ENCODE results near the gene RFNG.
A peak's percentile ranks its signal among the peaks of the same experiment; 100 is the strongest.

Gene RFNG, protein sequence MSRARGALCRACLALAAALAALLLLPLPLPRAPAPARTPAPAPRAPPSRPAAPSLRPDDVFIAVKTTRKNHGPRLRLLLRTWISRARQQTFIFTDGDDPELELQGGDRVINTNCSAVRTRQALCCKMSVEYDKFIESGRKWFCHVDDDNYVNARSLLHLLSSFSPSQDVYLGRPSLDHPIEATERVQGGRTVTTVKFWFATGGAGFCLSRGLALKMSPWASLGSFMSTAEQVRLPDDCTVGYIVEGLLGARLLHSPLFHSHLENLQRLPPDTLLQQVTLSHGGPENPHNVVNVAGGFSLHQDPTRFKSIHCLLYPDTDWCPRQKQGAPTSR

DNA sequence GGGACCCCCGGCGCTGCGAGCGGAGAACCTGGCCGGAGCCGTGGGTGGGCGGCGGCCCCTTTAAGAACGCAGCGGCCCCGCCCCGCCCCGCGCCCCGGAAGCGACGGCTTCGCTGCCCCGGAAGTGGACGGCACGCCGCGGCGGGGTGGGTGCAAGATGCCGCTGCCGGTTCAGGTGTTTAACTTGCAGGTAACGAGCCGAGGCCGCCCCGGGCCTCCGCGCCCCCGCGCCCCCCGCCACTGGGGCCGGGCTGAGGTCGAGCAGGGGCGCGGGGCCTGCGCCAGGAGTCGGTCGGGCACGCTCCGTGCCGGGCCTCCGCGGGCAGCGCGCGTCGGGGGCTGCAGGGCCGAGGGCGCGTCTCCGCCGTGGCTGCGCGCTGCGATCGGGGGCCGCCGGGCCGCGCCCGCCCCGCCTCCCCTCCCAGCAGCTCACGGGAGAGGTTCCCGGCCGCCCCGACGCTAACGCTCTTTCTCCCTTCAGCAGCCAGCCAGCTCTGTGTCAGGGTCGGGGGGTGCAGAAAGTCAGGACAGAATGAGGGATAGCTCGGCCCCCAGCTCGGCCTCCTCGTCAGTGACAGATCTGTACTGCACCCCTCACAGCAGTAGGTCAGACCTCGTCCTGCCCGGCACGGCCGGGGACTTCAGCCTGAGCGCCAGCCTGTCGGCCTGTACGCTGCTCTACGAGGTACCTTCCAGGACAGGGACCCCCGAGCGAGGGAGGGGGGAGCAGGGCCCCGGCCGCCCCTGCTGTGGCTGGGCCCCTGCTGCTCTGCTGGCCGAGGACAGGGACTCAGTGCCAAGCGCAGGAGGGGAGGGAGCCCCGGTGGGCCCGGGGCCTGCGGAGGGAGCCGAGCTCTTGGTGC is at the start of gene RFNG, which contains the start of gene GPS1:
TSS of gene RFNG (minus strand) at position 36 of the 862 bp plus-strand sequence. CDS start 45 bp downstream, outside the sequence.
TSS of gene GPS1 (plus strand) at position 123 of the 862 bp plus-strand sequence. CDS start at position 157, 34 bp downstream.
- DNase-seq: peak; percentile 45

DNA sequence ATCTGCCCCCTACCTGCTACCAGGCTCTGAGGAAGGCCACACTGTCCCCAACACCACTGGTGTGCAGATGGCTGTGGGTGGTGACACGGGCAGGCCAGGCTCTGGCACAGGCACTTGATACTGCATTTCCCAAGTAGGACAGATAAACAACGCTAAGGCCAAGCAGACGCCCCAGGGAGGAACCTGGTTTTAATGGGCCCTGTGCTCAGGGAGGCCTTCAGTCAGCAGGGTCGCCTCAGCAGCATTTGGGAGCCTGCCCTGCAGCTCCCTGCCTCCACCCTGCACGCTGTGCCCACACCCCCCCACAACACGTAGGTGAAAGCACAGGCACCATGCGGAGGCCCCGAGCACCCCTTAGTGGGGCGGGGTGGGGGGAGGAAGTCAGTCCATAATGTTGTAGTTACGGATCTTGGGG is 49.7 kb upstream of the RFNG start:
- DNase-seq: no peak

GRCh38 chr17:82100502-82101298 is 49.1 kb upstream of the RFNG start:
- no peak for DNase-seq

DNA sequence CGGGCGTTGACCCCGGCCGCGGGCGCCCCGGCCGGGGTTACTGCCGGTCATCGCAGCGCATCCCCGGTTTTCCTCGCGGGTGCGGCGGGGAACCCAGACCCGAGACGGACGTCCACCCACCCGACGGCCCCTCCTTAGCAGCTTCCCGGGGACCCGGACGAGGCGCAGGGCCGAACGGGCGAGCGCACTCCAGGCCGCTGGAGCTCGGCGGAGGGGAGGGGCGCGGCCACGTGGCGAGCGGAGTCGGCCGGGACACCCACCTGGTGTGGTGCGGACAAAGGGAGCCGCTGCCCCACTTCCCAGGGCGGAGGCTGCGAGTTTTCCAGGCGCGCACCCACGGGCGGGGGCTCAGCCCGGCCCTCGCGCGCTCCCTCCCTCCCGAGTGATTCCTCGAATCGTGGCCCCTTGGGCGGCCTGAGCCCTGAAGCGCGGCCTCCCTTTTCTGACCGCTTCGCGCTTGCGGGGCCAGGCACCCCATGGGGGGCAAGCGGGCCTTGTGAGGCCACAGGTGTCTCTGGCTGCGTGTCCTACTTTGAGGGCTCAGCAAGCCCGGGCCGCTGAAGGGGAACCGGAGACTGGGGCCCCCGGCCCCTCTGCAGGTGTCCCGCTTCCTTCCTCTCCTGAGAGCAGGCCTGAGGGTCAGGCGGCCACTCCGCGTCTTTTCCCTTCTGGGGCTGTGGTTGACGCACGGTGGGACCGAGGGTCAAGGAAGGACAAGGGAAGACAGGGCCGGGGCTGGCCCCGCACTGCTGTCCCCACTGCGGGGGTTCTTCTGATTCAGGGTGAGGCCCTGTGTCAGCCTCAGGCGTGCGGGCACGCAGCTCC is 47.5 kb upstream of the RFNG start:
- no peak for DNase-seq

DNA sequence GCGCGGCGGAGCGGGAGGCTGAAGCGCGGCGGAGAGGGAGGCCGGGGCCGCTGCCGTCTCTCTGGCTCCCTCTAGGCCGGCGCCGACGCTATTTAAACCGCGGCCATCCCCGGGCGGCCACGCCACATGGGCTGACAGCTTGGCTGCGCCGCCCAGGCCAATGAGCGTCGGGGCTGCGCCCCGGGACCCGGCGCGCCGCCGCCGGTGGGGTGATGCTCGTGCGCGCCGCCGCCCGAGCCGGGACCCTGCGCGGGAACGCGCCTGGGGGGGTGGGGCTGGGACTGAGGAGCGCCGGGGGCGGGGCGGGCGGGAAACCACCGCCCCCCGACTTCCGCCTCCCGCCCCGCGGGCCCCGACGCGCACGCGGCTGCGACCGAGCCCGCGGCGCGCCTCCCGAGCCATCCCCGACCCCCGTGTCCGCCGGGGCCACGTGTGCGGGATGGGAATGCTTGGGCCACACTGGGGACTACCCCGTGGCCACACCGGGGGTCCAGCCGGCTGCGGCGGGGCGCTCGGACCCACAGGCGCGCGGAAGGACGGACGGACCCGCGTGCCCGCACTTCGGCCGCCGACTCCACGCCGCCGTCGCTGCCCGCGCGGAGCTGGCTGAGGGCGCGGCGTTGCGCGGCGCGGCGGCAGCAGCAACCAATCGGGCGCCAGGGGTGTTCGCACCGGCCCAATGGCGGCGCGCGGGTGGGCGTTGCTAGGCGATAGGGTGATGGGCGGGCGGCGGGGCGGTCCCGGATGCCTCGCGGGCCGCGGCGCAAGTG is 46.7 kb upstream of the RFNG start, which contains the start of gene FASN:
TSS of gene FASN (minus strand) at position 68 of the 770 bp plus-strand sequence. CDS start 1,791 bp downstream, outside the sequence.
- DNase-seq: peak; percentile 88

GRCh38 chr17:82097919-82098168 is 46.2 kb upstream of the RFNG start:
- no peak for DNase-seq

DNA sequence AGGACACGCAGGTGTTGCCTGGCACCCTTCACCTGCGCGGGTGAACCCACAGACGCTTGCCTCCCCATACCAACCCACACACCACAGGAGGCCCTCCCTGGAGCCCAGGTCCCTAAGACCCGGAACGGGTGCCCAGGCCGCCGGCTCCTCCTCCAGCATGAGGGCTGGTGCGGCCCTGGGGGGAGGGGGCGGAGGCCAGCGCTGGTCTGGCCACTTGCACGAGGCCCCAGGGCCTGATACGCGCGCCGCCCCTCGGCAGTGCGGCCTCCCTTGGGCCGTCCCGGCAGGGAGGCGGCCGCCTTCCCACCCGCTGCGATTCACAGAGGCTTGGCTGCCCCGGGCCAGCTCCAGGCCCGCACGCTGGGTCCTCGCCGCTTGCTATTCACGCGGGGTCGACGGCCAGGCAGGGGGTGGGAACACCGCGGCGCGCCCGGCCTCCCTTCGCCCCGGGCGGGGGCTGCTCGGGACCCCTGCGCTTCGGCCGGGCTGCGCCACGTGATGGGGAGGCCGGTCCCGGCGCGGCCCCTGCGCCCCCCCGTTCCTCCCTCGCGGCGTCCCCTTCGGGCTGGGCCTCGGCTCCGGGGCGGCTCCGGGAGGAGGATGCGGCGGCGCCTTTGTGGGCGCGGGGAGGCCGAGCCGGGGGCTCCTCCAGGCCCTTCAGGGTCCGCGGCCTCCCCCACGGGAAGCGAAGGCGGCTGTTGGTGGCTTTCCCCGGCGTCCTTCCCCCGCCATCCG is 45.7 kb upstream of the RFNG start:
- no peak for DNase-seq

GRCh38 chr17:82096709-82097183 is 45.1 kb upstream of the RFNG start:
- no peak for DNase-seq

DNA sequence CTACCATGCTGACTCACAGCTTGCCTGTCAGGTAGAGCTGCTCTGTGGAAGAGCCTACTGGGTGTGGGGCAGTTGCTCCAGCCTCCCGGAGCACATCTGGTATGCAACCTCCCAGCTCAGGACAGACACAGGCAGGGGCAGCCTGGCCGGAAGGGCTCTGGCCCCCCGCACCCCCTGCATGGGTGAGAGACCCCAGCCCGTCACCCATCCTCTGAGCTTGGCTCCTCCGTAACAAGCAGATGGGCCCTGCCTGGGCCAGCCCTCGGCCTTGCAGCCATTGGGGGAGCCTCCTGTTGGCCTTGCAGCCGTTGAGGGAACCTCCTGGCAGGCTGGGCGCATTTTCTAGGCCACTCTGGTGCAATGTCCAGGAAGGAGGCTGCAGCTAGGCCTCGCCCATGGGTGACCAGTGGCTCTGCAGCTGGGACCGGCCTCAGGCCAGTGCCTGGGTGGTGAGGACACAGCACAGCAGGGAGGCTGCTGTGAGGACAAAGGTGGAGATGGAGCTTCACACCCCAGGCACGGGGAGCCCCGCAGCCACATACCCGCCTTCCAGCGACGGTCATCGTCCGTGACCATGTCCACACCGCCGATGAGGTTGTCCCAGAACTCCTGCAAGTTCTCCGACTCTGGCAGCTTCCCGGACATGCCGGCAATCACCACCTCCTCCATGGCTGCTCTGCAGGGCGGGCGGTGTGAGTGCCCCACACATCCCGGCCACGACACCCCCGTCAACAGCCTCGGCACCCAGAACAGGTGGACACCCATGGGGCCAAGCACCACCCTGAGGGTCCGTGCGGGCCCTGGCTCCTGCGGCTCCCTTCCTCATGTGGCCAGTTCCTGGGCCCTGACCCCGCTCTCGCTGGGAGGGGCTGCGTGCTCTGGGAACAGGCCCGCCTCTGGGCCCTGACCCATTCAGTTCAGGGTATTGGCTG is 44.4 kb upstream of the RFNG start:
- no peak for DNase-seq

DNA sequence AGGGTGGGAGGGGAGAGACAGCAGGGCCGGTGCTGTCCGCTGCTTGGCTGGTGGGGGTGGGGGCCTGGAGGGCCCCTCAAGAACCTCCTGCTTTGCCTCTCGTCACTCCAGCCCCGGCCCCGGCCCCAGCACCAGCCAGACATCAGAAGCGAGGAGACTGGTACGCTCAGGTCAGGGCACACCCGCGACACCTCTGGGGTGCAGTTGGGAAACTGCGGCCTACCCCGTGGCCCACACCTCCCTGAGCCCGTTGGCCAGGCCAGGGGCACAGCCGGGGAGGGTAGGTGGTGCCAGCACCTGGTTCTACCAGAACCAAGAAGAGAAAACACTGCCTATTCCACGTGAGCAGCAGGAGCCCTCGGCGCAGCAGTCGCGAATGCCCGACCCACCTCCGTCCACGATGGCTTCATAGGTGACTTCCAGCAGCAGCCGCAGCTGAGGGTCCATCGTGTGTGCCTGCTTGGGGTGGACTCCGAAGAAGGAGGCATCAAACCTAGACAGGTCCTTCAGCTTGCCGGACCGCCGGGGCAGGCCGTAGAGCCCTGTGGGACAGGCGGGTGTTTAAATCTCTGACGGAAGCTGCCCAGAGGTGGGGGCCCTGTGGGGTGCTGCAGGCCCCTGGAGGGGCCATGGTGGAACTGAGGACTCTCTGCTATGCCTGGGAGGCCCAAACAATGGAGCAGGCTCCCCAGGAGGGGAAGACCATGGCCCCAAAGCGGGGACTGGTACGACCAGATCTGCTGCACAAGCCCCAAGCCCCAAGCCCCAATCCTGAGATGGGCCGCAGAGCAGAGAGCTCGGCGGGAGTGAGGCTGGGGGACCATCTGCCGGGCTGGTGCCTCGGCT is 43.5 kb upstream of the RFNG start:
- DNase-seq: no peak

GRCh38 chr17:82092995-82093751 is 41.6 kb upstream of the RFNG start:
- DNase-seq: no peak

GRCh38 chr17:82092628-82092994 is 41.0 kb upstream of the RFNG start:
- DNase-seq: no peak

- DNase-seq: no peak
Measured at GRCh38 chr17:82092094-82092586, 40.5 kb upstream of the RFNG start.

- DNase-seq: no peak
Measured at GRCh38 chr17:82091264-82092066, 39.9 kb upstream of the RFNG start.

GRCh38 chr17:82090549-82091263 is 39.1 kb upstream of the RFNG start:
- no peak for DNase-seq

Measured in NCI-H2107 (cell line).